ENCODE data around the gene RING1.
"Not testable (repeated sequence)": the region's sequence is repeated elsewhere in the genome, so short reads cannot be mapped to it uniquely, and the experiment has no call there.

The RING1 gene

GRCh38 chr6:33207552-33208090 is 679 bp upstream of the RING1 start:
- DNase-seq = no peak

GRCh38 chr6:33209856-33210255 is 1.6 kb downstream of the RING1 start:
- DNase-seq = no peak

- no peak for DNase-seq
Observed at GRCh38 chr6:33211136-33211535, 2.8 kb downstream of the RING1 start.

- DNase-seq = no peak
Observed at GRCh38 chr6:33211666-33212422, 3.5 kb downstream of the RING1 start.

GRCh38 chr6:33212857-33213165 is 4.5 kb downstream of the RING1 start:
- DNase-seq = no peak

GRCh38 chr6:33213166-33213988 is 5.1 kb downstream of the RING1 start:
- peak; percentile 8 for DNase-seq

- no peak for DNase-seq
Observed at GRCh38 chr6:33213989-33214335, 5.7 kb downstream of the RING1 start.

GRCh38 chr6:33215271-33216116 is 7.2 kb downstream of the RING1 start:
- DNase-seq = no peak

GRCh38 chr6:33216117-33216649 is 7.9 kb downstream of the RING1 start:
- DNase-seq = no peak

GRCh38 chr6:33217246-33217645 is 8.9 kb downstream of the RING1 start:
- no peak for DNase-seq

- no peak for DNase-seq
Observed at GRCh38 chr6:33217681-33218080, 9.4 kb downstream of the RING1 start.

- not testable (repeated sequence) for DNase-seq
Observed at GRCh38 chr6:33226503-33227120, 18.3 kb downstream of the RING1 start.

GRCh38 chr6:33235221-33235634 is 26.9 kb downstream of the RING1 start:
- no peak for DNase-seq

- no peak for DNase-seq
Observed at GRCh38 chr6:33236328-33236727, 28.0 kb downstream of the RING1 start.

- no peak for DNase-seq
Observed at GRCh38 chr6:33236852-33237251, 28.6 kb downstream of the RING1 start.

- no peak for DNase-seq
Observed at GRCh38 chr6:33237741-33238140, 29.4 kb downstream of the RING1 start.

GRCh38 chr6:33241968-33242367 is 33.7 kb downstream of the RING1 start:
- no peak for DNase-seq

- DNase-seq = no peak
Observed at GRCh38 chr6:33243476-33243875, 35.2 kb downstream of the RING1 start.

- peak; percentile 70 for DNase-seq
Observed at GRCh38 chr6:33247977-33248642, 39.8 kb downstream of the RING1 start.

- no peak for DNase-seq
Observed at GRCh38 chr6:33248643-33248931, 40.3 kb downstream of the RING1 start.

GRCh38 chr6:33248932-33249731 is 40.8 kb downstream of the RING1 start:
- peak; percentile 99 for DNase-seq

Measured in NCI-H1105 treated with DMSO at 0.1 percent for 48 hours (cell line).